K562 (cell line): ENCODE data around the gene VSTM1. TPM values are rescaled to one million over a fixed set of nuclear protein-coding genes. Genes with fewer than 3 reads are reported as not detected.

Source experiments
- ATAC-seq: fragments of 200-7000 bp; cut with Tn5 transposase; 3 replicates; pipeline ENCODE4 v1.9.1; 2020; ENCODE audit warnings: moderate library complexity
- BruUV-seq: library from RNA; stranded (reverse); fragments of 400-500 nt; replicated peaks from 2 replicates; lab custom pipeline; 2021; lab: Mats Ljungman, UMichigan
- CTCF ChIA-PET: fragments of 300-600 bp; formaldehyde crosslinking; extraction: SDS; loops from one replicate; lab custom pipeline; 2021; ENCODE audit warnings: low intra/inter-chr PET ratio; lab: Yijun Ruan, JAX
- POLR2A ChIA-PET: fragments of 300-600, 350-650 bp; sonication (Branson Sonifier 250); formaldehyde crosslinking; extraction: SDS; loops from one replicate; lab custom pipeline; 2021; ENCODE audit warnings: antibody characterized with exemption, inconsistent platforms; lab: Yijun Ruan, JAX
- DNase-seq, 4 experiments: peaks; one replicate each; pipeline versions ENCODE4 v3.0.0 to v3.0.0-alpha.2; 2011 to 2018; ENCODE audit warnings: low spot score in 3 of 4, mixed read lengths in 3 of 4; ENCODE audit errors: extremely low read depth in 1 of 4
- FAIRE-seq: peaks from 2 replicates; lab custom pipeline; 2011; peaks lifted over from hg19 to GRCh38; lab: Jason Lieb, UNC
- H2AFZ ChIP-seq: 2 replicates; pipeline ENCODE4 v1.6.0; 2011; ENCODE audit warnings: low read depth, low read length, control low read depth, inconsistent platforms
- H3K27ac ChIP-seq: fragments of 200-600 bp; 3 replicates; pipeline ENCODE4 v1.8.0; 2011; ENCODE audit warnings: low read depth, mild to moderate bottlenecking, control low read depth, inconsistent platforms, low read length, moderate library complexity, mixed read lengths; ENCODE audit errors: extremely low read depth
- H3K27me3 ChIP-seq, 2 experiments: fragments of 300-600 bp in 1 of 2; 2 replicates in 1 of 2; 3 replicates in 1 of 2; pipeline versions ENCODE4 v1.6.0 to v1.8.0; 2011; ENCODE audit warnings: inconsistent platforms in 2 of 2, low read length in 2 of 2, mild to moderate bottlenecking in 1 of 2, mixed read lengths in 1 of 2, moderate library complexity in 1 of 2; ENCODE audit not compliant: control insufficient read depth in 2 of 2, insufficient read depth in 2 of 2
- H3K36me3 ChIP-seq: fragments of 300-600 bp; 3 replicates; pipeline ENCODE4 v1.8.0; 2011; ENCODE audit warnings: mild to moderate bottlenecking, low read length, inconsistent platforms; ENCODE audit not compliant: control insufficient read depth, insufficient read depth
- H3K4me1 ChIP-seq, 2 experiments: fragments of 200-600 bp in 1 of 2; replicated peaks in 1 of 2; 2 replicates in 1 of 2; 3 replicates in 1 of 2; pipeline versions ENCODE4 v1.5.1 to v1.8.0; 2011; ENCODE audit warnings: inconsistent platforms in 2 of 2, low read length in 2 of 2, mild to moderate bottlenecking in 1 of 2, mixed read lengths in 1 of 2, moderate library complexity in 1 of 2; ENCODE audit not compliant: control insufficient read depth in 2 of 2, insufficient read depth in 2 of 2
- H3K4me2 ChIP-seq: 2 replicates; pipeline ENCODE4 v1.6.1; 2011; ENCODE audit warnings: low read length, control low read depth, inconsistent platforms, mixed read lengths; ENCODE audit not compliant: insufficient read depth
- H3K4me3 ChIP-seq: fragments of 200-600 bp; sonication (generic), shearing (Covaris generic); 2 replicates; pipeline ENCODE4 v1.5.1; 2016; ENCODE audit warnings: control low read depth, inconsistent platforms
- H3K79me2 ChIP-seq: fragments of 200-600 bp; 3 replicates; pipeline ENCODE4 v1.8.0; 2011; ENCODE audit warnings: low read length, inconsistent platforms; ENCODE audit not compliant: control insufficient read depth, insufficient read depth
- H3K9ac ChIP-seq, 2 experiments: 2 replicates each; pipeline versions ENCODE4 v1.6.0 to v1.6.1; 2011; ENCODE audit warnings: low read depth in 2 of 2, low read length in 2 of 2, control low read depth in 1 of 2, inconsistent platforms in 1 of 2, mild to moderate bottlenecking in 1 of 2, mixed read lengths in 1 of 2; ENCODE audit not compliant: insufficient read depth in 1 of 2
- H3K9me1 ChIP-seq: one replicate; pipeline ENCODE4 v1.6.0; 2011; ENCODE audit warnings: inconsistent platforms, mild to moderate bottlenecking, low read length, moderate library complexity; ENCODE audit not compliant: control insufficient read depth, insufficient read depth
- H3K9me3 ChIP-seq: replicated peaks from 2 replicates; pipeline ENCODE4 v1.5.1; 2011; ENCODE audit warnings: low read depth, low read length, inconsistent platforms; ENCODE audit not compliant: control insufficient read depth, insufficient read depth
- H4K20me1 ChIP-seq: replicated peaks from 2 replicates; pipeline ENCODE4 v1.6.1; 2011; ENCODE audit warnings: low read length, inconsistent platforms, mixed read lengths; ENCODE audit not compliant: control insufficient read depth, insufficient read depth
- NCOA2 ChIP-seq, 2 experiments: fragments of 450-650 bp; IDR thresholded peaks; 2 replicates each; pipeline ENCODE4 v1.6.1; 2018; ENCODE audit warnings: mild to moderate bottlenecking in 2 of 2, moderate library complexity in 1 of 2; ENCODE audit not compliant: partially characterized antibody in 2 of 2
- PPARD ChIP-seq: fragments of 250-450 bp; sonication (Bioruptor Pico); IDR thresholded peaks from 2 replicates; pipeline ENCODE4 v1.8.0; 2022; ENCODE audit warnings: inconsistent platforms, mild to moderate bottlenecking, moderate library complexity
- RHOXF2B ChIP-seq: fragments of 250-450 bp; sonication (Bioruptor Pico); conservative IDR thresholded peaks from 2 replicates; pipeline ENCODE4 v1.5.1; 2021
- SMAD1 ChIP-seq: fragments of 150-350 bp; IDR thresholded peaks from 2 replicates; pipeline ENCODE4 v1.6.1; 2014; ENCODE audit warnings: low read length, low read depth; ENCODE audit not compliant: partially characterized antibody
- SMARCA5 ChIP-seq: fragments of 450-650 bp; IDR thresholded peaks from 2 replicates; pipeline ENCODE4 v1.6.1; 2016
- SMC3 ChIP-seq: conservative IDR thresholded peaks from 2 replicates; pipeline ENCODE4 v1.6.1; 2011; ENCODE audit warnings: low read depth, low read length, improper control_type of control experiment; ENCODE audit not compliant: insufficient read depth
- TAF1 ChIP-seq: IDR thresholded peaks from 2 replicates; pipeline ENCODE4 v1.6.1; 2011; ENCODE audit warnings: mild to moderate bottlenecking, low read length, moderate library complexity; ENCODE audit not compliant: insufficient read depth, control insufficient read depth, severe bottlenecking; ENCODE audit errors: extremely low read depth
- ZNF586 ChIP-seq: fragments of 450-650 bp; formaldehyde crosslinking; conservative IDR thresholded peaks from 2 replicates; pipeline ENCODE4 v1.4.0; 2020; ENCODE audit warnings: mild to moderate bottlenecking, moderate library complexity
- WGBS: fragments of 100-300 bp; shearing (Covaris generic); methylation state at CpG from one replicate; pipeline ENCODE4 v1.1.6; 2016; ENCODE audit warnings: low coverage, mixed read lengths; ENCODE audit not compliant: insufficient coverage; ENCODE audit errors: missing lambda C conversion rate; 5-methylcytosine and 5-hydroxymethylcytosine counted together
- in situ Hi-C: fragments of 300-500 bp; cut with MboI; formaldehyde crosslinking; loops from 4 replicates; pipeline ENCODE4 v1.15.0; 2018; ENCODE audit warnings: inconsistent platforms, mixed read lengths
- intact Hi-C: fragments of 100-400 bp; cut with micrococcal nuclease; formaldehyde crosslinking; loops from 2 replicates; pipeline ENCODE4 v1.14.2; 2022
- polyA plus RNA-seq, 8 experiments: library from polyadenylated mRNA; depleted of rRNA in 4 of 8; stranded (reverse) in 5 of 8; unstranded in 3 of 8; fragments of >200 nt; fragmentation: Nextera tagmentation in 2 of 8; fragmentation: Illumina TruSeq in 1 of 8; extraction: Ambion mirVana in 2 of 8; extraction: Trizol in 1 of 8; gene quantifications; 2 replicates each; pipeline versions ENCODE4 v1.2.1 to v1.2.3, GENCODE V29; 2011 to 2014; ENCODE audit warnings: inconsistent platforms in 1 of 8, missing spikeins in 1 of 8
- total RNA-seq, 7 experiments: library from RNA; depleted of rRNA in 6 of 7; stranded (reverse); fragments of >200 nt in 6 of 7; fragmentation: Illumina TruSeq in 2 of 7; extraction: Trizol in 2 of 7; gene quantifications; 2 replicates each; pipeline versions ENCODE4 v1.2.1 to v1.2.3, GENCODE V29; 2011 to 2021; ENCODE audit warnings: low replicate concordance in 1 of 7
- TF ChIP-seq, protein P1 (sequence below): fragments of 250-450 bp; sonication (Bioruptor Pico); IDR thresholded peaks from 2 replicates; pipeline ENCODE4 v1.8.0; 2021; ENCODE audit warnings: moderate library complexity, mild to moderate bottlenecking, inconsistent platforms
- TF ChIP-seq, protein P2 (sequence below): fragments of 250-450 bp; sonication (Bioruptor Pico); IDR thresholded peaks from 2 replicates; pipeline ENCODE4 v1.4.0; 2020
- TF ChIP-seq, protein P3 (sequence below): sonication (generic); formaldehyde crosslinking; IDR thresholded peaks from 2 replicates; pipeline ENCODE4 v1.8.0; 2022; ENCODE audit warnings: mild to moderate bottlenecking, missing genetic modification reagents
- TF ChIP-seq, protein P4 (sequence below): fragments of 150-350 bp; IDR thresholded peaks from 2 replicates; pipeline ENCODE4 v1.6.1; 2014; ENCODE audit warnings: low read depth, mild to moderate bottlenecking, low read length, borderline replicate concordance
- TF ChIP-seq, protein P5 (sequence below), 2 experiments: fragments of 200-800 bp in 1 of 2; sonication (Bioruptor generic) in 1 of 2; sonication (generic) in 1 of 2; formaldehyde crosslinking in 1 of 2; IDR thresholded peaks in 1 of 2; conservative IDR thresholded peaks in 1 of 2; 2 replicates each; pipeline versions ENCODE4 v1.5.0 to v1.6.1; 2016 to 2020; ENCODE audit warnings: missing compliant biosample characterization in 1 of 2, missing genetic modification characterization in 1 of 2, missing genetic modification reagents in 1 of 2

The VSTM1 gene
- total and polyA plus RNA-seq, 9 of the 15 experiments (the other 6 are each of a cell fraction or from before 2014, with no cell fraction given), result not detected

DNA sequence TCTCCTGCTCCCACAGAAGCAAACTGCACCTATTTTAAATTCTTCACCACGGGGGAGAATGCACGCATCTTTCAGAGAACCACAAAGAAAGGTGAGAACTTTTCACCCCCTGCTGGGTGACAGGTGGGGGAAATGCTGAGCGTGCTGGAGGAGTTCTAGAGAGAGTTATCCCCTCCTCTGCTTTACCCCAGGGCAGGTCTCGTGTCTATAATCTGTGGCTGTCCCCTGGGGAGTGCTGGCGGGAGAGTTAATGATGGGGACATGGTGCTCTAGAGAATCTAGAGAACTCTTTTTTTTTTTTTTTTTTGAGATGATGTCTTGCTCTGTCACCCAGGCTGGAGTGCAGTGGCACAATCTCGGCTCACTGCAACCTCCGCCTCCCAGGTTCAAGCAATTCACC lies 65.5 kb downstream of the VSTM1 start:
- Histone ChIP-seq H3K4me3 (no peak overlapping the region), H3K79me2 (no peaks in the 10 kb centered on the region), H3K27ac (no peak overlapping the region), H3K4me1 (no peaks in the 10 kb centered on the region), H3K36me3 (no peaks in the 10 kb centered on the region), H3K27me3 (peaks cover 7 to 26% of the 10 kb centered on the region in 2 experiments; a peak in 3 of 5 replicates), H3K9me1 (no peaks in the 10 kb centered on the region), H4K20me1 (no peaks in the 10 kb centered on the region), H3K9ac (no peak overlapping the region), H3K9me3 (no peaks in the 10 kb centered on the region), H3K4me2 (no peak overlapping the region), H2AFZ (no peak overlapping the region)
- FAIRE-seq (no peak), DNase-seq (no peak), ATAC-seq (no peak)
- ChIA-PET POLR2A (interaction anchor here (0.7 to 1.1 kb wide), 2 partner anchors 17 to 87 kb away, joined by 3 read pairs; no protein-coding TSS in a partner anchor), CTCF (no interaction called here)
- intact Hi-C loops, result no loop called here
- no TSS peak for BruUV-seq
- in situ Hi-C loops, result no loop called here
- 2% methylated on average over 6 of the region's 7 CpGs for WGBS
- TF ChIP-seq SMC3, result no peak
- TF ChIP-seq TAF1, result no peak
- no peak for TF ChIP-seq RHOXF2B (CRISPR knock-in tag)
- no peak for TF ChIP-seq NCOA2 (IDR thresholded peaks at IDR 0.05; ENCODE audit: partially characterized antibody in 2 of 2)
- TF ChIP-seq, protein P1, sequence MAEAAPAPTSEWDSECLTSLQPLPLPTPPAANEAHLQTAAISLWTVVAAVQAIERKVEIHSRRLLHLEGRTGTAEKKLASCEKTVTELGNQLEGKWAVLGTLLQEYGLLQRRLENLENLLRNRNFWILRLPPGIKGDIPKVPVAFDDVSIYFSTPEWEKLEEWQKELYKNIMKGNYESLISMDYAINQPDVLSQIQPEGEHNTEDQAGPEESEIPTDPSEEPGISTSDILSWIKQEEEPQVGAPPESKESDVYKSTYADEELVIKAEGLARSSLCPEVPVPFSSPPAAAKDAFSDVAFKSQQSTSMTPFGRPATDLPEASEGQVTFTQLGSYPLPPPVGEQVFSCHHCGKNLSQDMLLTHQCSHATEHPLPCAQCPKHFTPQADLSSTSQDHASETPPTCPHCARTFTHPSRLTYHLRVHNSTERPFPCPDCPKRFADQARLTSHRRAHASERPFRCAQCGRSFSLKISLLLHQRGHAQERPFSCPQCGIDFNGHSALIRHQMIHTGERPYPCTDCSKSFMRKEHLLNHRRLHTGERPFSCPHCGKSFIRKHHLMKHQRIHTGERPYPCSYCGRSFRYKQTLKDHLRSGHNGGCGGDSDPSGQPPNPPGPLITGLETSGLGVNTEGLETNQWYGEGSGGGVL (CRISPR knock-in tag), result no peak
- TF ChIP-seq, protein P2, sequence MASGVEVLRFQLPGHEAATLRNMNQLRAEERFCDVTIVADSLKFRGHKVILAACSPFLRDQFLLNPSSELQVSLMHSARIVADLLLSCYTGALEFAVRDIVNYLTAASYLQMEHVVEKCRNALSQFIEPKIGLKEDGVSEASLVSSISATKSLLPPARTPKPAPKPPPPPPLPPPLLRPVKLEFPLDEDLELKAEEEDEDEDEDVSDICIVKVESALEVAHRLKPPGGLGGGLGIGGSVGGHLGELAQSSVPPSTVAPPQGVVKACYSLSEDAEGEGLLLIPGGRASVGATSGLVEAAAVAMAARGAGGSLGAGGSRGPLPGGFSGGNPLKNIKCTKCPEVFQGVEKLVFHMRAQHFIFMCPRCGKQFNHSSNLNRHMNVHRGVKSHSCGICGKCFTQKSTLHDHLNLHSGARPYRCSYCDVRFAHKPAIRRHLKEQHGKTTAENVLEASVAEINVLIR, result no peak
- TF ChIP-seq, protein P3, sequence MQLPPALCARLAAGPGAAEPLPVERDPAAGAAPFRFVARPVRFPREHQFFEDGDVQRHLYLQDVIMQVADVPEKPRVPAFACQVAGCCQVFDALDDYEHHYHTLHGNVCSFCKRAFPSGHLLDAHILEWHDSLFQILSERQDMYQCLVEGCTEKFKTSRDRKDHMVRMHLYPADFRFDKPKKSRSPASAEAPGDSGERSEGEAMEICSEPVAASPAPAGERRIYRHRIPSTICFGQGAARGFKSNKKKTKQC (CRISPR knock-in tag), result no peak
- TF ChIP-seq ZNF586, result no peak
- TF ChIP-seq, protein P4, sequence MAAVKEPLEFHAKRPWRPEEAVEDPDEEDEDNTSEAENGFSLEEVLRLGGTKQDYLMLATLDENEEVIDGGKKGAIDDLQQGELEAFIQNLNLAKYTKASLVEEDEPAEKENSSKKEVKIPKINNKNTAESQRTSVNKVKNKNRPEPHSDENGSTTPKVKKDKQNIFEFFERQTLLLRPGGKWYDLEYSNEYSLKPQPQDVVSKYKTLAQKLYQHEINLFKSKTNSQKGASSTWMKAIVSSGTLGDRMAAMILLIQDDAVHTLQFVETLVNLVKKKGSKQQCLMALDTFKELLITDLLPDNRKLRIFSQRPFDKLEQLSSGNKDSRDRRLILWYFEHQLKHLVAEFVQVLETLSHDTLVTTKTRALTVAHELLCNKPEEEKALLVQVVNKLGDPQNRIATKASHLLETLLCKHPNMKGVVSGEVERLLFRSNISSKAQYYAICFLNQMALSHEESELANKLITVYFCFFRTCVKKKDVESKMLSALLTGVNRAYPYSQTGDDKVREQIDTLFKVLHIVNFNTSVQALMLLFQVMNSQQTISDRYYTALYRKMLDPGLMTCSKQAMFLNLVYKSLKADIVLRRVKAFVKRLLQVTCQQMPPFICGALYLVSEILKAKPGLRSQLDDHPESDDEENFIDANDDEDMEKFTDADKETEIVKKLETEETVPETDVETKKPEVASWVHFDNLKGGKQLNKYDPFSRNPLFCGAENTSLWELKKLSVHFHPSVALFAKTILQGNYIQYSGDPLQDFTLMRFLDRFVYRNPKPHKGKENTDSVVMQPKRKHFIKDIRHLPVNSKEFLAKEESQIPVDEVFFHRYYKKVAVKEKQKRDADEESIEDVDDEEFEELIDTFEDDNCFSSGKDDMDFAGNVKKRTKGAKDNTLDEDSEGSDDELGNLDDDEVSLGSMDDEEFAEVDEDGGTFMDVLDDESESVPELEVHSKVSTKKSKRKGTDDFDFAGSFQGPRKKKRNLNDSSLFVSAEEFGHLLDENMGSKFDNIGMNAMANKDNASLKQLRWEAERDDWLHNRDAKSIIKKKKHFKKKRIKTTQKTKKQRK, result no peak
- no peak for TF ChIP-seq SMAD1
- TF ChIP-seq PPARD (CRISPR knock-in tag), result no peak
- no peak for TF ChIP-seq SMARCA5
- TF ChIP-seq, protein P5, sequence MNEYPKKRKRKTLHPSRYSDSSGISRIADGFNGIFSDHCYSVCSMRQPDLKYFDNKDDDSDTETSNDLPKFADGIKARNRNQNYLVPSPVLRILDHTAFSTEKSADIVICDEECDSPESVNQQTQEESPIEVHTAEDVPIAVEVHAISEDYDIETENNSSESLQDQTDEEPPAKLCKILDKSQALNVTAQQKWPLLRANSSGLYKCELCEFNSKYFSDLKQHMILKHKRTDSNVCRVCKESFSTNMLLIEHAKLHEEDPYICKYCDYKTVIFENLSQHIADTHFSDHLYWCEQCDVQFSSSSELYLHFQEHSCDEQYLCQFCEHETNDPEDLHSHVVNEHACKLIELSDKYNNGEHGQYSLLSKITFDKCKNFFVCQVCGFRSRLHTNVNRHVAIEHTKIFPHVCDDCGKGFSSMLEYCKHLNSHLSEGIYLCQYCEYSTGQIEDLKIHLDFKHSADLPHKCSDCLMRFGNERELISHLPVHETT (CRISPR knock-in tag; conservative IDR thresholded peaks at IDR 0.05 in 1 of 2, IDR thresholded peaks at IDR 0.05 in 1 of 2), result no peak
